Activated CD8-positive, alpha-beta memory T cell treated with anti-CD3 and anti-CD28 coated beads for 1 hour (primary cell): ENCODE measurements around the gene HS3ST3B1.

Source experiments
- DNase-seq, 2 donors: peaks; one replicate each; pipeline ENCODE4 v3.0.0-alpha.2; 2020; ENCODE audit warnings: low read depth in 1 of 2; ENCODE audit errors: extremely low read depth in 1 of 2

HS3ST3B1 gene

GRCh38 chr17:14351493-14351892 is 50.6 kb downstream of the HS3ST3B1 start:
- no peak for DNase-seq

GRCh38 chr17:14352136-14352535 is 51.3 kb downstream of the HS3ST3B1 start:
- no peak for DNase-seq

- DNase-seq: no peak
Observed at GRCh38 chr17:14353861-14354474, 53.1 kb downstream of the HS3ST3B1 start.

- no peak for DNase-seq
Observed at GRCh38 chr17:14354807-14355206, 53.9 kb downstream of the HS3ST3B1 start.

- no peak for DNase-seq
Observed at GRCh38 chr17:14355556-14355955, 54.7 kb downstream of the HS3ST3B1 start.

GRCh38 chr17:14359163-14360020 is 58.5 kb downstream of the HS3ST3B1 start:
- DNase-seq: peak in 1 of 2 donors; percentile 14

- DNase-seq: no peak
Observed at GRCh38 chr17:14360856-14361255, 60.0 kb downstream of the HS3ST3B1 start.

- no peak for DNase-seq
Observed at GRCh38 chr17:14361470-14361869, 60.6 kb downstream of the HS3ST3B1 start.

GRCh38 chr17:14361945-14362508 is 61.1 kb downstream of the HS3ST3B1 start:
- DNase-seq: no peak

- no peak for DNase-seq
Observed at GRCh38 chr17:14366199-14366598, 65.3 kb downstream of the HS3ST3B1 start.

- no peak for DNase-seq
Observed at GRCh38 chr17:14372461-14372860, 71.6 kb downstream of the HS3ST3B1 start.

- no peak for DNase-seq
Observed at GRCh38 chr17:14372905-14373613, 72.2 kb downstream of the HS3ST3B1 start.

- DNase-seq: no peak
Observed at GRCh38 chr17:14373614-14374259, 72.9 kb downstream of the HS3ST3B1 start.

- DNase-seq: no peak
Observed at GRCh38 chr17:14374268-14374667, 73.4 kb downstream of the HS3ST3B1 start.

GRCh38 chr17:14376666-14377065 is 75.8 kb downstream of the HS3ST3B1 start:
- DNase-seq: no peak

GRCh38 chr17:14381606-14382005 is 80.7 kb downstream of the HS3ST3B1 start:
- DNase-seq: no peak

GRCh38 chr17:14387036-14387435 is 86.2 kb downstream of the HS3ST3B1 start:
- no peak for DNase-seq

GRCh38 chr17:14389681-14390080 is 88.8 kb downstream of the HS3ST3B1 start:
- DNase-seq: no peak

- no peak for DNase-seq
Observed at GRCh38 chr17:14393723-14394122, 92.8 kb downstream of the HS3ST3B1 start.

GRCh38 chr17:14395255-14395654 is 94.4 kb downstream of the HS3ST3B1 start:
- DNase-seq: no peak

GRCh38 chr17:14396547-14396946 is 95.7 kb downstream of the HS3ST3B1 start:
- DNase-seq: no peak
